ENCODE results near the gene ALAD.
A peak's percentile ranks its signal among the peaks of the same experiment; 100 is the strongest.

ALAD gene

GRCh38 chr9:113417370-113417769 is 16.3 kb upstream of the ALAD start:
- POLR2A ChIA-PET (ENCODE audit: low non-redundant PET): no interaction called here
- DNase-seq (ENCODE audit: low spot score): no peak
- CTCF ChIA-PET: no interaction called here
- no peak overlapping the region for H3K27ac ChIP-seq
- TF ChIP-seq, protein P1, sequence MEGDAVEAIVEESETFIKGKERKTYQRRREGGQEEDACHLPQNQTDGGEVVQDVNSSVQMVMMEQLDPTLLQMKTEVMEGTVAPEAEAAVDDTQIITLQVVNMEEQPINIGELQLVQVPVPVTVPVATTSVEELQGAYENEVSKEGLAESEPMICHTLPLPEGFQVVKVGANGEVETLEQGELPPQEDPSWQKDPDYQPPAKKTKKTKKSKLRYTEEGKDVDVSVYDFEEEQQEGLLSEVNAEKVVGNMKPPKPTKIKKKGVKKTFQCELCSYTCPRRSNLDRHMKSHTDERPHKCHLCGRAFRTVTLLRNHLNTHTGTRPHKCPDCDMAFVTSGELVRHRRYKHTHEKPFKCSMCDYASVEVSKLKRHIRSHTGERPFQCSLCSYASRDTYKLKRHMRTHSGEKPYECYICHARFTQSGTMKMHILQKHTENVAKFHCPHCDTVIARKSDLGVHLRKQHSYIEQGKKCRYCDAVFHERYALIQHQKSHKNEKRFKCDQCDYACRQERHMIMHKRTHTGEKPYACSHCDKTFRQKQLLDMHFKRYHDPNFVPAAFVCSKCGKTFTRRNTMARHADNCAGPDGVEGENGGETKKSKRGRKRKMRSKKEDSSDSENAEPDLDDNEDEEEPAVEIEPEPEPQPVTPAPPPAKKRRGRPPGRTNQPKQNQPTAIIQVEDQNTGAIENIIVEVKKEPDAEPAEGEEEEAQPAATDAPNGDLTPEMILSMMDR (conservative IDR thresholded peaks at IDR 0.05; ENCODE audit: low read depth): no peak

DNA sequence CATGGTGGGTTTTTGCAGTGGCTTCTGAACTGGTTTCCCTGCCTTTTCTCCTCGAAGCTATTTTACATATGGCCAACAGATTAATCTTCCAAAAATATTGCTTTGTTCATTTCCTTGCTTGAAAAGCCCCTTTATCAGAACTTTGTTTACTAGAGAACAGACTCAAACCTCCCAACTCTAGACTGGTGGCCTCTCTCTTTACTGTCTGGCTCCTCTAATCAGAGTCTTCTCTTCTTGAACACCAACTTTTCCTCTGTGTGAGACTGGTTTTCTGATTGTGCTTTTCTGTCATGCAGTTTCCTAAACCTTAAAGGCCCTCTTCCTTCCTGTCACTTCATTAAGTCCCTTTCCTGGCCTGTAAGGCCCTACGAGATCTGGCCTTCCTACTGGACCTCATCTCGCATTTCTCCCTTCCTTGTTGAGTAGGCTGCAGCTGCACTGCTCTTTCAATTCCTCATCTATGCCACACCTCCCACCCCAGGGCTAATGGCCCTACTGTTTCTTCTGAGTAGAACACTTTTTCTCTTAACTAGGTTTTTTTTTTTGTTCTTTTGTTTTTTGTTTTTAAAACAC is 15.2 kb upstream of the ALAD start:
- CTCF ChIA-PET: interaction anchor here (0.7 kb wide), 1 partner anchor 233 kb away, joined by 5 read pairs; no protein-coding TSS in a partner anchor
- TF ChIP-seq, protein P1 (conservative IDR thresholded peaks at IDR 0.05; ENCODE audit: low read depth): no peak
- DNase-seq (ENCODE audit: low spot score): no peak
- POLR2A ChIA-PET (ENCODE audit: low non-redundant PET): no interaction called here
- no peak overlapping the region for H3K27ac ChIP-seq

DNA sequence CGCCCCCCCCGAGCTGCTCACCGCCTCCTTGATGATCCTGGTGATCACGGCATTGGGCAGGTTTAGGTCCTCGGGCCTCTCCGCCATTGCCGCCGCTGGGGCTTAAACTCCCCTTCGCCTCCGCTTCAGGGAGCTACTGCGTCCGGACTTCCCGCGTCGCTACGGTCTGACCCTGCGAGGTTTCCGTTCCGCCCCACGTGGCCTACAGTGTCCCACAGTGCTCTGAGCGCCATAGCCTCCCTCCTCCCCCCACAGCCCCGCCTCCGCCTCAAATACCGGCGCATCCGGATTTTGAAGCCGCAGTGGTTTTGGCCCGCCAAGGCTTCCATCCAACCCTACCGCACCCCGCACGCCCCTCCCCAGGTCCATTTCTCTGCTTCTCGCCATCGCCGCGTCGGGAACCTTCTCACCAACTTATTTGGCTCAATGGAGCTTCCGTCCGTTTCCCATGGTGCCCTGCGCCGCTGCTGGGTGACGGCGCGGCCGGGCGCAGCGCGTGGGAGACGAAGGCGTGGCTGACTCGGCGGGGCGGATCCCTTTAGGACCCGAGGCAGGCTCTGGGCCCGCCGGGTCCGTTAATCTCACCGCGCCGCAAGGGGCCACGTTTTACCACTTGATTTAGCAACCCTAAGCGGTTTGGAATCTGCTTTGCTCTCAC is 9.3 kb upstream of the ALAD start, which contains the start of the genes C9orf43 and POLE3:
Gene C9orf43 (plus strand): TSS at position 541 of the 658 bp plus-strand sequence. CDS start 2,747 bp downstream, outside the sequence.
Gene POLE3 (minus strand): TSS at position 469 of the 658 bp plus-strand sequence. CDS start 382 bp downstream, at position 87.
- CTCF ChIA-PET: interaction anchor here (0.5 to 1.9 kb wide), 9 partner anchors 9 to 1234 kb away, joined by 3 to 8 read pairs (median 4); partner anchors contain the start of gene ALAD
- POLR2A ChIA-PET (ENCODE audit: low non-redundant PET): interaction anchor here (0.6 to 1.2 kb wide), 10 partner anchors 12 to 156 kb away, joined by 3 to 20 read pairs (median 4); partner anchors contain the start of genes CDC26, HDHD3, PRPF4 and RNF183
- H3K27ac ChIP-seq: peak within 1 kb of the TSS; percentile 95
- DNase-seq (ENCODE audit: low spot score): peak; percentile 99
- TF ChIP-seq, protein P1 (conservative IDR thresholded peaks at IDR 0.05; ENCODE audit: low read depth): no peak

- H3K27ac ChIP-seq: peak overlapping the region; percentile 95
- TF ChIP-seq, protein P1 (conservative IDR thresholded peaks at IDR 0.05; ENCODE audit: low read depth): no peak
- DNase-seq (ENCODE audit: low spot score): no peak
- ChIA-PET POLR2A (ENCODE audit: low non-redundant PET) (interaction anchor here (0.6 to 1.2 kb wide), 7 partner anchors 11 to 134 kb away, joined by 3 to 20 read pairs (median 4); partner anchors contain the start of genes CDC26, HDHD3, PRPF4 and RNF183), CTCF (interaction anchor here (0.5 to 1.9 kb wide), 9 partner anchors 8 to 248 kb away, joined by 3 to 8 read pairs (median 4); partner anchors contain the start of gene ALAD)
Measured at GRCh38 chr9:113409883-113410206, 8.8 kb upstream of the ALAD start.

DNA sequence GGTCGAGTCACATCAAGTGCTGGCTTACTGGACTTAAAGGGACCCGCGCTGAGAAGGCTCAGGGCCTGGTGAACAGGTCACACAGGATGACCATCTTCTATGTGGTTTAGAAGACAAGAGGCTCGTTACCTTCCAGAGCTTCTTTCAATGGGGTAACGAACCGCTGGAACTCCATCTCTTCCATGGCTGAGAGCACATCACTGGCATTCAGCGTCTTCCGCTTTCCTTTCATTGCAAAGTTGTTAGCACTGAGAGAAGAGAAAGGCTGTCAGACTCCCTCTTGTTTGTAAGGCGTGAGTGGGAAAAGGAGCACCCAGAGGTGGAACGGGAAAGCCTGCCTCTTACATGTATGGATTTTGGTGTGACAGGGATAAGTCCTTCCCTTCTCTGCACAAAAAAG is 8.4 kb upstream of the ALAD start:
- CTCF ChIA-PET: interaction anchor here (0.7 to 1.9 kb wide), 6 partner anchors 8 to 248 kb away, joined by 3 to 8 read pairs (median 4); no protein-coding TSS in a partner anchor

More for the DNA sequence above, 8.4 kb upstream of the ALAD start:
- TF ChIP-seq, protein P1 (conservative IDR thresholded peaks at IDR 0.05; ENCODE audit: low read depth): no peak
- POLR2A ChIA-PET (ENCODE audit: low non-redundant PET): interaction anchor here (0.6 to 1.2 kb wide), 6 partner anchors 11 to 169 kb away, joined by 3 to 20 read pairs (median 6); partner anchors contain the start of genes HDHD3, RNF183 and WDR31
- DNase-seq (ENCODE audit: low spot score): no peak
- H3K27ac ChIP-seq: peak overlapping the region; percentile 95
